Parathyroid adenoma (tissue), 2 donors: ENCODE data around the gene OTUD4.

ENCODE experiments used
- H2AFZ ChIP-seq: fragments of 300-600 bp; sonication (generic); one replicate; pipeline ENCODE4 v1.7.0; 2017; ENCODE audit warnings: antibody characterized with exemption, mild to moderate bottlenecking
- H3K27ac ChIP-seq: fragments of 300-600 bp; sonication (generic); one replicate; pipeline ENCODE4 v1.7.0; 2017
- H3K27me3 ChIP-seq: fragments of 300-600 bp; sonication (generic); one replicate; pipeline ENCODE4 v1.7.0; 2017; ENCODE audit warnings: low read length; ENCODE audit not compliant: control insufficient read depth, insufficient read depth
- H3K36me3 ChIP-seq: fragments of 300-600 bp; sonication (generic); one replicate; pipeline ENCODE4 v1.7.0; 2017; ENCODE audit warnings: low read length; ENCODE audit not compliant: control insufficient read depth, insufficient read depth
- H3K4me1 ChIP-seq: fragments of 300-600 bp; sonication (generic); one replicate; pipeline ENCODE4 v1.7.0; 2017; ENCODE audit warnings: control low read depth
- H3K4me2 ChIP-seq: fragments of 300-600 bp; sonication (generic); one replicate; pipeline ENCODE4 v1.7.0; 2017; ENCODE audit warnings: low read length
- H3K4me3 ChIP-seq: fragments of 300-600 bp; sonication (generic); one replicate; pipeline ENCODE4 v1.7.0; 2017; ENCODE audit warnings: low read depth, low read length
- H3K79me2 ChIP-seq: fragments of 300-600 bp; sonication (generic); one replicate; pipeline ENCODE4 v1.7.0; 2017; ENCODE audit warnings: control low read depth
- H3K9ac ChIP-seq: fragments of 300-600 bp; sonication (generic); one replicate; pipeline ENCODE4 v1.7.0; 2017; ENCODE audit warnings: mild to moderate bottlenecking
- H3K9me3 ChIP-seq: fragments of 300-600 bp; sonication (generic); one replicate; pipeline ENCODE4 v1.7.0; 2017; ENCODE audit warnings: low read length; ENCODE audit not compliant: control insufficient read depth
- TF ChIP-seq, protein P1 (sequence below): fragments of 300-600 bp; sonication (generic); IDR thresholded peaks from one replicate; pipeline ENCODE4 v1.7.0; 2017; ENCODE audit warnings: antibody characterized with exemption, mild to moderate bottlenecking
- donor health status: primary hyperparathyroidism.

OTUD4 gene

DNA sequence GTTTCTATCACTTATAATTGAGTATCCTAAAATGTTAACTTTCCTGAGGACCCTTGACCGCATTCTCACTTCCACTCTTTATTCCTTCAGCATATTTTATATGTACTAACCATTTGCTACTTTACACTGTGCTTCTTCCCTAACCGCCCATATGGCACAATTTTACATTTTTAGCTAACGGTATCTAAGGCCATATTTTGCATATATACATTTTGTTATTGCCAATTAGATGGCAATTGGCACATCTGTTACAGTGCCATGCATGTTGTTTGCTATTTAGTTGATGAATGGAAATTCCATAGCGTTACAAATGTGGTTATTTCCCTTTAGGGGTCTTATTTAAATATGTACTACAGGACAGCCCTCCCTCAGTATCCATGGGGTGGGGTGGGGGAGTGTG lies 20.0 kb upstream of the OTUD4 start:
- Histone ChIP-seq H3K9ac (no peak overlapping the region), H3K9me3 (no peaks in the 10 kb centered on the region), H3K4me3 (no peak overlapping the region), H2AFZ (no peak overlapping the region), H3K27me3 (no peaks in the 10 kb centered on the region), H3K36me3 (no peaks in the 10 kb centered on the region), H3K27ac (no peak overlapping the region), H3K4me1 (no peaks in the 10 kb centered on the region), H3K79me2 (no peaks in the 10 kb centered on the region), H3K4me2 (no peak overlapping the region)
- TF ChIP-seq, protein P1, sequence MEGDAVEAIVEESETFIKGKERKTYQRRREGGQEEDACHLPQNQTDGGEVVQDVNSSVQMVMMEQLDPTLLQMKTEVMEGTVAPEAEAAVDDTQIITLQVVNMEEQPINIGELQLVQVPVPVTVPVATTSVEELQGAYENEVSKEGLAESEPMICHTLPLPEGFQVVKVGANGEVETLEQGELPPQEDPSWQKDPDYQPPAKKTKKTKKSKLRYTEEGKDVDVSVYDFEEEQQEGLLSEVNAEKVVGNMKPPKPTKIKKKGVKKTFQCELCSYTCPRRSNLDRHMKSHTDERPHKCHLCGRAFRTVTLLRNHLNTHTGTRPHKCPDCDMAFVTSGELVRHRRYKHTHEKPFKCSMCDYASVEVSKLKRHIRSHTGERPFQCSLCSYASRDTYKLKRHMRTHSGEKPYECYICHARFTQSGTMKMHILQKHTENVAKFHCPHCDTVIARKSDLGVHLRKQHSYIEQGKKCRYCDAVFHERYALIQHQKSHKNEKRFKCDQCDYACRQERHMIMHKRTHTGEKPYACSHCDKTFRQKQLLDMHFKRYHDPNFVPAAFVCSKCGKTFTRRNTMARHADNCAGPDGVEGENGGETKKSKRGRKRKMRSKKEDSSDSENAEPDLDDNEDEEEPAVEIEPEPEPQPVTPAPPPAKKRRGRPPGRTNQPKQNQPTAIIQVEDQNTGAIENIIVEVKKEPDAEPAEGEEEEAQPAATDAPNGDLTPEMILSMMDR: no peak

DNA sequence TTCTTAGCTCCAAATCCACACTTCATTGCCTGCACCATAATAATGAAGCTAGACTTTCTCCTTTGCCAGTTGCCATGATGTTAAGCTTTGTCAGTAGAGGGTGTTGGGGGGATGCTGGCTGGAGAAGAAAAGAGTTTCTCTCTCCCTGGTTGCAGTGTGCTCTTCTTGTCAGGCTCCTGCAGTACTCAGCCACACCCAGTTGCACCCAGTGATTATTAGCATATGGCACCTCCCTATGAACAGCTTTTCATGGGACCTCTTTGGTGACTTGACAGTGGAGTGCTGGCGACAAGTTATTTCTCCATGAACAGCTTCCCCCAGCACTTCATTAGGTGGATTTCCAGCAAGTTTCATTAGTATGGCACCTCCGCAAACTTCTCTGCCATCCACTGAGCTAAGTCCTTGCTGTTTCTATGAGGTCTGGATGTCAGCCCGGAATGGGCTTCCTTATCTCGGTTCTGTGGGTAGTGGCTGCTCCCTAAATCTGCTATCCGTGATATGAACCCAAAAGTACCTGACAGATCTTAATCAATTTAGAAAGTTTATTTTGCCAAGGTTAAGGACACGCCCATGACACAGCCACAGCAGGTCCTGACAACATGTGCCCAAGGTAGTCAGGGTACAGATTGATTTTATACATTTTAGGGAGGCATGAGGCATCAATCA lies 18.8 kb upstream of the OTUD4 start:
- H2AFZ ChIP-seq: no peak overlapping the region
- H3K27ac ChIP-seq: no peak overlapping the region
- H3K4me1 ChIP-seq: no peaks in the 10 kb centered on the region
- no peaks in the 10 kb centered on the region for H3K9me3 ChIP-seq
- no peak overlapping the region for H3K4me3 ChIP-seq
- no peaks in the 10 kb centered on the region for H3K27me3 ChIP-seq
- no peaks in the 10 kb centered on the region for H3K36me3 ChIP-seq
- no peaks in the 10 kb centered on the region for H3K79me2 ChIP-seq
- TF ChIP-seq, protein P1: no peak
- H3K4me2 ChIP-seq: no peak overlapping the region
- H3K9ac ChIP-seq: no peak overlapping the region

DNA sequence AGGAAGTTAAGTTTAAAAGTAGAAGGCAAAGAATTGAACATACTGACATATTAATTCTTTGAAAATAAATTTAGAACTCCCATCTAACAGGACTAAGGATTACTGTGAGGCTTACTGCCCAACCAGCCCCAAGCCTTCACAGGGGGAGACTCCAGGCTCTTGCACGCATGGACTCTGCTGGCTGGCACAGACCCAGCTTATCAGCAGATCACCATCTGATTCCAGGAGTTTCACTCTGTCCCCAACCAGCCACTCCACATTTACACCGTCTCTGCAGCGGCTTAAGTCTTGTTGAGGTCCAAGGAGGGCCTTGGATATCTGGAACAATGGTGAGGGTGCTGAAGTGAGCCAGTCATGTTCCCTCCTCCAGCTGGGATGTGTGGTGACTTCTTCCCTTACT lies 16.4 kb upstream of the OTUD4 start:
- TF ChIP-seq, protein P1: no peak
- H3K27me3 ChIP-seq: no peaks in the 10 kb centered on the region
- no peak overlapping the region for H3K4me2 ChIP-seq
- H3K79me2 ChIP-seq: no peaks in the 10 kb centered on the region
- H3K9ac ChIP-seq: no peak overlapping the region
- H3K4me3 ChIP-seq: no peak overlapping the region
- H3K9me3 ChIP-seq: no peaks in the 10 kb centered on the region
- no peak overlapping the region for H2AFZ ChIP-seq
- H3K27ac ChIP-seq: no peak overlapping the region
- H3K36me3 ChIP-seq: no peaks in the 10 kb centered on the region
- H3K4me1 ChIP-seq: no peaks in the 10 kb centered on the region

DNA sequence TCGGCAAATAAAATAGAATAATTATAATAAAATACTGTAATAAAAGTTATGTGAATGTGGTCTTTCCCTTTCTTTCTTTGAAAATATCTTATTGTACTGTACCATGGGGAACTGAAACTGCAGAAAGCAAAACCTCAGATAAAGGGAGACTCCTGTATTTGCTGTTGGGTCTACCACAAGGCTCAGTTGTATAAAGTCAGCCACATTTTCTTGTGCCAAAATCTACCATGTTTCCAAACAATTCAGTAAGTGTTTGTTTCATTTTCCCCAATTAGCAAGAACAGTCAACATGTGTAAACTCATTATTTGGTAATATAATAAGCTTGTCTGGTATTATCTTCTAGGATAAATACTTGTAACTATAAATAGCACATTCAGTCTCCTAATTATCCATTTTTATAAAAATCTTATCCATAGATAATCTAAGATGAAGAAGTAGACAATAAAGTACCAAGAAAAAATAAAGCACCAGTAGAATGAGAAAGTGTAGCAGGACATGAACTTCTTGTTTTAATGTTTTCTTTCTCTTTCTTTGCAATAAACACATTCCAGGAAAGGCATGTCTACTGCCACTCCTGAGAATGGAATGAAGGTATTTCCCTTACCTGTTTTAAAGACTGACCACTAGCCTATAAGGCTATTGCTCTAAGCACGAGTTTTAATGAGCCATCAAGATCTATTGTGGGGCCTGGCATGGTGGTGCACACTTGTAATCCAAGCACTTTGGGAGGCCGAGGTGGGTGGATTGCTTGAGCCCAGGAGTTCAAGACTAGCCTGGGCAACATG lies 15.0 kb upstream of the OTUD4 start:
- H3K4me2 ChIP-seq: no peak overlapping the region
- no peak overlapping the region for H3K27ac ChIP-seq
- no peaks in the 10 kb centered on the region for H3K36me3 ChIP-seq
- no peaks in the 10 kb centered on the region for H3K9me3 ChIP-seq
- H2AFZ ChIP-seq: no peak overlapping the region
- no peaks in the 10 kb centered on the region for H3K27me3 ChIP-seq
- H3K79me2 ChIP-seq: no peaks in the 10 kb centered on the region
- TF ChIP-seq, protein P1: no peak
- no peak overlapping the region for H3K4me3 ChIP-seq
- H3K9ac ChIP-seq: no peak overlapping the region
- H3K4me1 ChIP-seq: no peaks in the 10 kb centered on the region
